HG03432 (cell line): Measurements from ENCODE around the gene PNMA8C.
"Not testable (repeated sequence)": the region's sequence is repeated elsewhere in the genome, so short reads cannot be mapped to it uniquely, and the experiment has no call there.

Source experiments
- ATAC-seq: cut with Tn5 transposase; IDR thresholded peaks from one replicate; pipeline ENCODE4 v1.9.1; 2021; ENCODE audit warnings: mild to moderate bottlenecking, moderate library complexity; ENCODE audit not compliant: unreplicated experiment

Gene PNMA8C

GRCh38 chr19:46447824-46448223 is 19.1 kb upstream of the PNMA8C start:
- no peak for ATAC-seq

DNA sequence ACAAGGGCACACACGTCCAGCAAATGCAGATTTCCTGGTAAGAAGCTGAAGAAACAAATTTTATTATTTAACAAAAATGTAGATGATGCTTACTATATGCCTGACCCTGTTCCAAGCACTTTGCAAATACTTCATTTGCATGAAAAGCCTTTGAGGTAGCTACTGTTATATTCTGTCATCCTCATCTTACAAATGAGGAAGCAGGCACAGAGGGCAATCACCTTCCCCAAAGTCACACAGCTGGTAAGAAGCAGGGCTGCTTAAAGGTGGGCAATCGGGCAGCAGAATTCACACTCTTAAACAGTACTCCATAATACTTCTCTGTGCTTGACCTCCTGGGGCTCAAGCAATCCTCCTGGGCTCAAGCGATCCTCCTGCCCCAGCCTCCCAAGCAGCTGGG is 18.3 kb upstream of the PNMA8C start:
- ATAC-seq, result no peak

DNA sequence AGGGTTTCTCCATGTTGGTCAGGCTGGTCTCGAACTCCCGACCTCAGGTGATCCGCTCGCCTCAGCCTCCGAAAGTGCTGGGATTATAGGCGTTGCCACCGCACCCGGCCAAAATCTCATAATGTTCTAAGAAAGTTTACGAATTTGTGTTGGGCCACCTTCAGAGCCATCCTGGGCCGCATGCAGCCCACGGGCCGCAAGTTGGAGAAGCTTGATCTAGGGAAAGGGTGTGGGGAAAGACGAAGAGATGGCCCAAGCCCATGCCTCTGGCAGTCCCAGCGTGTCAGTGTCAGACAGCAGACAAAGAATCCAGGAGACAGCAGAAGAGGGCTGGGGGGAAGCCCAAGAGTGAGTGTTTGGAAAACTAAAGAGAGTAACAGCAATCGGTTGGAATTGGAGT is 17.3 kb upstream of the PNMA8C start:
- ATAC-seq, result no peak

DNA sequence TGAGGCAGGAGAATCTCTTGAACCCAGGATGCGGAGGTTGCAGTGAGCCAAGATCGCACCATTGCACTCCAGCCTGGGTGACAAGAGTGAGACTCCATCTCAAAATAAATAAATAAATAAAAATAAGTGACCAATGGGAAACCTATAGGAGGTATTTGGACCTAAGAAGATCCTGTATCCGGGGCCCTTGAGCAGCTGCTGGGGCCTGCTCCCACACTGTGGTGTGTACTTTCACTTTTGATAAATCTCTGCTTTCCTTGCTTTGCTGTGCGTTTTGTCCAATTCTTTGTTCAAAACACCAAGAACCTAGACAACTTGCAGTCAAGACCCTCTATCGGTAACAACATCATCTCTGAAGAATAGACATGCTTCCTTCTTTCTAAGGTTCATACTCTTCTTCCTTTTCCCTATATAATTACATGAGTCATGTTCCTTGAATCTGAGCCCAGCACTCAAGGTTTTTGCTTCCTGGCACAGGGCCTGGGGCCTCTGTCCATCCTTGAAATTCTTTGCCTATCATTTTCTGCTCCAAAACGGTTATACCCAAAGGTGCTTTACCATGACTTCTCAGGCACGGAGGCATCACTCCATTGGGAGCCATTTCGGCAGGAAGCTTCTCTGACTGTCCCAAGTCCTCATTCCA is 14.2 kb upstream of the PNMA8C start:
- ATAC-seq, result no peak

- no peak for ATAC-seq
Observed at GRCh38 chr19:46441866-46442265, 13.1 kb upstream of the PNMA8C start.

- ATAC-seq, result not testable (repeated sequence)
Observed at GRCh38 chr19:46435689-46436088, 7.0 kb upstream of the PNMA8C start.

DNA sequence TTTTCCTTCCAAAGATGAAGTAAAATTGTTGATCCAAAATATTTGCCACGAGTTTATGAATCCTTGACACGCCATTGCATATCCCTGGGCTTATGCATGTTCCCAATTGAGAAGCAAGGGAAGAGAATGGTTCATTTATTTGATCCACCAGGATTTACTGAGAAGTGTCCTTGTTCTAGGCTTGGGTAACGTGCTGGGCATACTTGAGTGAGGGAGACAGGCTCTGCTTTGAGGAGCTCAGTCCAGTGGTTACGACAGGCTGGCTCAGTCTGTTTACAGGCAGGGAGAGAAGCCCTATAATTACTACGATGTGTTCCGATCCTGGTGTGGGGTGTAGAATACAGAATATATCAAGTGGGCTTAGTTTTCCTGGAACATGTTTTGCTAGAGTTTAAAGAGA is 6.3 kb upstream of the PNMA8C start:
- ATAC-seq, result no peak

DNA sequence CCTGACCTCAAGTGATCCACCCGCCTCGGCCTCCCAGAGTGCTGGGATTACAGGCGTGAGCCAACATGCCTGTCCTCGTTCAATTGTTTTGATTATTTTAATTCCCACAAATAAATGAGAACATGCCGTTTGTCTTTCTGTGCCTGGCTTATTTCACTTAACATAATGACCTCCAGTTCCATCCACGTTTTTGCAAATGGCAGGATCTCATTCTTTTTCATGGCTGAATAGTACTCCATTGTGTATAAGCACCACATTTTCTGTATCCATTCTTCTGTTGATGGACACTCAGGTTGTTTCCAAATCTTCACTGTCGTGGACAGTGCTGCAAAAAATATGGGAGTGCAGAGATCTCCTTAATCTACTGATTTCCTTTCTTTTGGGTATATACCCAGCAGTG is 4.7 kb upstream of the PNMA8C start:
- ATAC-seq, result not testable (repeated sequence)

GRCh38 chr19:46431824-46432223 is 3.1 kb upstream of the PNMA8C start:
- no peak for ATAC-seq

DNA sequence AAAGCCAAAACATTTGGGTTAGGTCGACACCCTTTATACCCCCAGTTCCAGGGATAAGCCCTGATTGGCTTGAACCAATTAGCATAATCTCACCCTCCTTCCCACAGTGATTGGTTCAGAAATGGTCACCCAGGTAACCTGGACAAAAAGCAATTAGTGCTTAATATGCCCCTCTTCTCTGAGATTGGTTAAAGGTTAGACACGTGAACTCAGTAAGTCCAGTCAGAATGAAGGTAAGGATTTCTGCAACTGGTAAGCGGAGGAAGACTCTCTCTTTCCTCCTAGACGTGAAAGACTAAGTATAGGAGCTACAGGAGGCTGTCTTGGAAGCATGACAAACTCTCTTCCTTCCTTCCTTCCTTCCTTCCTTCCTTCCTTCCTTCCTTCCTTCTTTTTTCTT is 1.3 kb upstream of the PNMA8C start:
- ATAC-seq, result no peak

GRCh38 chr19:46427518-46428045 is 1.2 kb downstream of the PNMA8C start:
- no peak for ATAC-seq

DNA sequence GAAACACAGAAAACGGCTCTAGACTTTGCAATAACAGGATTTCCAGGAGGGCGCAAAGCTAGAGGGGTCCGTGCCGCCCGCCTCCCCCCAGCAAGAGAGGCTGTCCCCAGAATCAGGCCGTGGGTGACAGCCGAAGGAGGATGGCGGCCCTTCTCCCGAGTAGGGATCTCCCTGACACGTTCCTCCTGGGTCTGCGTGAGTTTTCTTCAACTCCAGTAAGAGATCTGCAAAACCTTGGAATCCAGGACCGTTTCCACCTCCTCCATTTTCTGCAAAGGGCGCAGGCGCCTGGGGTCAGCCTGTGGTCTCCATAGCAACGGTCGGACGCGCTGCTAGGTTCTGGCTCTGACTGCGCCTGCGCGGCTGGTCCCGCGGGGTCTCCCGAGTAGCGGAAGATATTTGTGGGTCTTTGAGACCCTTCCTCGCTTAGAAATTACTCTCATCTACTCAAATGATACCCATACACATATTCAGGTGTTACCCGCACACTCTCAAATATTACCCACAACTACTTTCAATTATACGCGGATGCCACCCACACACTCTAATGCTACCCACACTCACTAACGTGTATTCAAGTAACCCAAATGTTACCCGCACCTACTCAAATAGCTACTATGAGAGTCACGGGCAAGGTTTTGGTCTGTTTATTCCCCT is 2.1 kb downstream of the PNMA8C start:
- ATAC-seq, result no peak

- no peak for ATAC-seq
Observed at GRCh38 chr19:46426035-46426505, 2.7 kb downstream of the PNMA8C start.

DNA sequence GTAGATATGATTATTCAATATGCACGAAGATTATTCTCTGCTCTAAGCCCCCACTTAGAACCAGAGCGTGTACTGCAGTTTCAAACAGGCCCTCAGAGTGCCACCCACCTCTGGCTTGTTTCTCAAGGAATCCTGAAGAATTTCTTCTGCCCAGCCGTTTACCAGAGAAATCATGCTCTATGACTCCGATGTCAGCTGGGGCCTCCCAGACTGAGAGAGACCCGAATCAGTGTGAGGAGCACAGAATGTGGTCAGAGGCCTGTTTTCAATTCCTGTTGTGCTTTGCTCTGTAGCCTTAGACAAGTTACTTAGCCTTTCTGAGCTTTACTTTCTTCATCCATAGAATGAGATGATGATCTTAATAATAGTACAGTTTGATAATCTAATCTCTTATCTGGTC is 5.5 kb downstream of the PNMA8C start:
- no peak for ATAC-seq

GRCh38 chr19:46422344-46422743 is 6.4 kb downstream of the PNMA8C start:
- no peak for ATAC-seq

DNA sequence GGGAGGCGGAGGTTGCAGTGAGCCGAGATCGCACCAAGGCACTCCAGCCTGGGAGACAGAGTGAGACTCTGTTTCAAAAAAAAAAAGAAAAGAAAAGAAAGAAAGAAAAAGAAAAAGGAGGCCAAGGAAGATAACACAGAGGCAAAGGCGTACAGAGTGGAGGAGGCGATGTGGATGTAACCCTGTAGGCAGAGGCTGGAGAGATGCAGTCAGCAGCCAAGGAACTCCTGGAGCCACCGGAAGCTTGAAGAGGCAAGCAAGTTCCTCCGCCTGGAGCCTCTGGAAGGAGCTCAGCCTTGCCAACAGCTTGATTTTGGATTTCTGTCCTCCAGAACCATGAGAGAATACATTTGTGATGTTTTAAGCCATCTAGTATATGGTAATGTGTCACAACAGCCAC is 8.7 kb downstream of the PNMA8C start:
- ATAC-seq, result no peak

DNA sequence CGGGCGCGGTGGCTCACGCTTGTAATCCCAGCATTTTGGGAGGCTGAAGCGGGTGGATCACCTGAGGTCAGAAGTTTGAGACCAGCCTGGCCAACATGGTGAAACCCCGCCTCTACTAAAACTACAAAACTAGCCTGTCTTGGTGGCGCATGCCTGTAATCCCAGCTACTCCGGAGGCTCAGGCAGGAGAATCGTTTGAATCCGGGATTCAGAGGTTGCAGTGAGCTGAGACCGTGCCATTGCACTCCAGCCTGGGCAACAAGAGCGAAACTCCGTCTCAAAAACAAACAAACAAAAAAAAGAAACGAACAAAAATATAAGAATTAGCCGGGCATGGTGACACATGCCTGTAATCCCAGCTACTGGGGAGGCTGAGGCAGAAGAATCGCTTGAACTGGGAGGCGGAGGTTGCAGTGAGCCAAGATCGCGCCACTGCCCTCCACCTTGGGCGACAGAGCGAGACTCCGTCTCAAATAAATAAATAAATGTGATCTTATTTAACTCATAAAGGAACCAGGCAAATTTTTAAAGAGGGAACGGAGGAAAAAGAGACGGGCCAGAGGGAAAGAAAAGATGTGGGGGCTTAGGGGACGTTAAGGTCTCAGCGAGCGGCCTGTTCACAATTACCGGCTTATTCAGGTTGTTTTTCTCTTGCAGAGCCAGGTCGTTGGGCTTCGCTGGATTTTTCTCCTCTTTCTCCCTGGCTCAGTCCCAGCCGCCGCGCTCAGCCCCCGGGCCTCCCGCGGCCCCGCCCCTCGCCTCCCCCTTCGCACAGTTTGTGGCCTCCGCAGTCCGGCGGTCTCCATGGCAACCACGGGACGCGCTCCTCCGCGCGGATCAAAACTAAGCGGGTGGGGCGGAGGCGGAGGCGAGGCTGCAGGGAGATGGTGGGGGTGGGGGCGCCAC is 12.7 kb downstream of the PNMA8C start:
- ATAC-seq, result not testable (repeated sequence)

- ATAC-seq, result not testable (repeated sequence)
Observed at GRCh38 chr19:46414899-46415298, 13.8 kb downstream of the PNMA8C start.

DNA sequence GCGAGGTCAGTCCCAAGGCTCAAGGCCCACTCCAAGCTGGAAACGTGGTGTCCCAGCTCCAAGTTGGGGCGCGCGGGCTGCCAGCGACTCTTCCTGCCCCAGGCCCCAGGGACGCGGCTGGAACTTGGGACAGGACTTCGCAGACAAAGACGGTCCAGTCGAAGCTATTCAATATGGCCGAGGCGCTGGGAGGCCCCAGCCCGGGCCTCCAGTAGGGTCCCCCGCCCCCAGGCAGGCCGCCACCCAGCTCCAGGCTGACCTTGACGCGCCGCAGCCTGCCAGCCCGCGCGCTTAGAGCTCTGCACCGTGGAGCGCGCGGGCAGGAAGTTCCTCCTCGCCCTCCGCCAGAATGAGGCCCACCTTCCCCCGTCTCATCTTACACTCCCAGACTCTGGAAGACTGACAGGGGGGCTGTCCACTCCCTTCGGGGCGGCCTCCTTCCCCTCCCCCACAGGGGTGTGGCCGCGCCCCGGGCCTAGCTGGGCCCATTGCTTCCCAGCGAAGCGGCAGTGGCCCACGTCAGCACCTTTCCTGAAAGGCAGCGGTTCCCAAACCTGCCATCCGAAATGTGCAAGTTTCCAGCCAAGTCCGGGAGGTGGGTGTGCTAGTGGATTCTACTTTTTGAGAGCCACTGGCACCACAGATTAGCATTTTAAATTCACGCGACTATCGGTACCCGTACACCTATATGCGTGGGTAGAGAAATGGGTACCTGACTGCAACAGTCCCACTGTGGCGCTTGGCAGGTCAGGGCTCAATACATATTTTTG is 15.3 kb downstream of the PNMA8C start, which contains the start of gene CCDC8:
Gene CCDC8 (minus strand): TSS at position 303 of the 770 bp plus-strand sequence. CDS start 754 bp downstream, outside the sequence.
- ATAC-seq, result no peak

- ATAC-seq, result no peak
Observed at GRCh38 chr19:46412650-46413261, 16.0 kb downstream of the PNMA8C start.
